ENCODE measurements around the gene MEGF11.

DNA sequence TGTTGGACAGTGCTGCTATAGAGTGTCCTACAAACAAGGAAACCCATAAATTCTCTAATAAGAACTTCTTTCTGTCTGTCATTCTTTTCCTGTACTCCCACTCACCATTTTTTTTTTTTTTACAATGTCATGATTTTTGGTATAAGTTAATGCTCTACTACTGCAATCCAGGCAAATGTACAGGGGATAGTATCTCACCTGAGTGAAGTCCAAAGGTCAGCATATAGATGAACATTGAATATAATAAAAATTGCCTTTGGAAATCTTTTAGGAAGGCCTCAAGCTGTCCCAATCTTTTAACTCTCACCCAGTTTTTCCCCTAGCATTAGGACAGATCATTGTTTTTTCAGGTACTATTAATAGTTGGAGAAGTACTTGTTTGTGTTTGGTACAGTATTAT is 405.6 kb downstream of the MEGF11 start:
- TF ChIP-seq CTCF (IDR thresholded peaks at IDR 0.05) (no peak), POLR2A (IDR thresholded peaks at IDR 0.05) (no peak)
